Measurements from ENCODE around the gene GLDC.
"Not testable (repeated sequence)": the region's sequence is repeated elsewhere in the genome, so short reads cannot be mapped to it uniquely, and the experiment has no call there.

The GLDC gene

GRCh38 chr9:6645355-6646292 lies at the start of gene GLDC:
TSS of gene GLDC (minus strand) at chr9:6645729. CDS start at chr9:6645499, 230 bp downstream.
- no peak for DNase-seq

GRCh38 chr9:6692881-6693361 lies 47.4 kb upstream of the GLDC start:
- no peak for DNase-seq

GRCh38 chr9:6692433-6692832 lies 46.9 kb upstream of the GLDC start:
- no peak for DNase-seq

GRCh38 chr9:6690675-6691070 lies 45.1 kb upstream of the GLDC start:
- DNase-seq: not testable (repeated sequence)

GRCh38 chr9:6689893-6690674 lies 44.6 kb upstream of the GLDC start:
- no peak for DNase-seq

- no peak for DNase-seq
Measured at GRCh38 chr9:6687180-6687579, 41.7 kb upstream of the GLDC start.

- DNase-seq: no peak
Measured at GRCh38 chr9:6686396-6686795, 40.9 kb upstream of the GLDC start.

- DNase-seq: no peak
Measured at GRCh38 chr9:6681957-6682501, 36.5 kb upstream of the GLDC start.

GRCh38 chr9:6681147-6681956 lies 35.8 kb upstream of the GLDC start:
- peak; percentile 95 for DNase-seq

- DNase-seq: peak; percentile 83
Measured at GRCh38 chr9:6680797-6681146, 35.2 kb upstream of the GLDC start.

GRCh38 chr9:6677803-6678202 lies 32.3 kb upstream of the GLDC start:
- no peak for DNase-seq

GRCh38 chr9:6676254-6676921 lies 30.9 kb upstream of the GLDC start:
- no peak for DNase-seq

GRCh38 chr9:6675268-6675667 lies 29.7 kb upstream of the GLDC start:
- DNase-seq: no peak

GRCh38 chr9:6673326-6674025 lies 27.9 kb upstream of the GLDC start:
- no peak for DNase-seq

- no peak for DNase-seq
Measured at GRCh38 chr9:6672118-6672517, 26.6 kb upstream of the GLDC start.

- no peak for DNase-seq
Measured at GRCh38 chr9:6671416-6671815, 25.9 kb upstream of the GLDC start.

- no peak for DNase-seq
Measured at GRCh38 chr9:6669881-6670280, 24.4 kb upstream of the GLDC start.

- DNase-seq: no peak
Measured at GRCh38 chr9:6667633-6668280, 22.2 kb upstream of the GLDC start.

- no peak for DNase-seq
Measured at GRCh38 chr9:6667080-6667479, 21.6 kb upstream of the GLDC start.

GRCh38 chr9:6665628-6666027 lies 20.1 kb upstream of the GLDC start:
- DNase-seq: no peak

GRCh38 chr9:6664204-6664680 lies 18.7 kb upstream of the GLDC start:
- DNase-seq: no peak
